A673 (cell line): ENCODE data around the gene SLC6A6.

Experiments
- CTCF ChIP-seq: fragments of 300-800, 200-600 bp; sonication (generic); conservative IDR thresholded peaks from 2 replicates; pipeline ENCODE4 v1.5.1; 2017; ENCODE audit warnings: low read depth, mild to moderate bottlenecking, antibody characterized with exemption, low read length, moderate library complexity, mixed read lengths
- EZH2 ChIP-seq: fragments of 200-600 bp; sonication (generic); IDR thresholded peaks from 2 replicates; pipeline ENCODE4 v1.6.1; 2017; ENCODE audit warnings: borderline replicate concordance, low read depth, mild to moderate bottlenecking, mixed read lengths, antibody characterized with exemption, low read length; ENCODE audit not compliant: poor library complexity, severe bottlenecking

GRCh38 chr3:14431452-14431916 is 29.1 kb downstream of the SLC6A6 start:
- TF ChIP-seq CTCF (0 out of 2 replicates have a peak, but pooled peaks have one; percentile 12), EZH2 (no peak)
